Lower lobe of right lung (tissue), 2 donors: ENCODE data around the gene DCAF6. TPM values are rescaled to one million over a fixed set of nuclear protein-coding genes. Genes with fewer than 3 reads are reported as not detected.

Experiments used
- ATAC-seq, 2 donors: fragments of 200-7000 bp; cut with Tn5 transposase; one replicate each; pipeline ENCODE4 v1.9.1; 2020 to 2022; ENCODE audit warnings: mild to moderate bottlenecking in 2 of 2, moderate library complexity in 2 of 2
- DNase-seq: peaks from one replicate; pipeline ENCODE4 v3.0.0-alpha.2; 2020
- H3K27ac ChIP-seq: fragments of 200-600 bp; one replicate; pipeline ENCODE4 v1.8.0; 2022
- H3K27me3 ChIP-seq: fragments of 200-600 bp; one replicate; pipeline ENCODE4 v1.8.0; 2022; ENCODE audit warnings: low read depth
- H3K36me3 ChIP-seq: fragments of 200-600 bp; one replicate; pipeline ENCODE4 v1.8.0; 2022; ENCODE audit warnings: mild to moderate bottlenecking
- H3K4me1 ChIP-seq: fragments of 200-600 bp; one replicate; pipeline ENCODE4 v1.8.0; 2022
- H3K4me3 ChIP-seq: fragments of 200-600 bp; one replicate; pipeline ENCODE4 v1.8.0; 2022; ENCODE audit warnings: mild to moderate bottlenecking
- H3K9me3 ChIP-seq: fragments of 200-600 bp; one replicate; pipeline ENCODE4 v1.8.0; 2022
- CTCF ChIP-seq: fragments of 200-600 bp; IDR thresholded peaks from one replicate; pipeline ENCODE4 v1.8.0; 2022; ENCODE audit warnings: antibody characterized with exemption, mild to moderate bottlenecking
- intact Hi-C: fragments of 100-400 bp; cut with DNase I; formaldehyde crosslinking; loops from one replicate; pipeline ENCODE4 v1.11.0; 2022
- total RNA-seq: library from RNA; stranded (reverse); fragmentation: NEBNext Ultra II Directional; extraction: Animal tissue kit (Norgen Biotek cat#: 25700); gene quantifications from one replicate; pipeline ENCODE4 v1.2.1, GENCODE V29; 2021
- donor health status: DM: no; HTN: yes; CAD: no; lungs with severe emphysema.

The DCAF6 gene
- total RNA-seq, 1 donor from 2014 or later, result 50.6 TPM

- Histone ChIP-seq H3K4me1 (no peaks in the 10 kb centered on the region), H3K4me3 (no peak overlapping the region), H3K27me3 (no peaks in the 10 kb centered on the region), H3K9me3 (no peaks in the 10 kb centered on the region), H3K27ac (no peak overlapping the region), H3K36me3 (peaks cover 7% of the 10 kb centered on the region)
- no peak for ATAC-seq
- TF ChIP-seq CTCF, result no peak
- no peak for DNase-seq
- intact Hi-C loops, result no loop called here
Measured at GRCh38 chr1:168105846-168106245, 169.4 kb downstream of the DCAF6 start.

GRCh38 chr1:168106274-168106673 lies 169.8 kb downstream of the DCAF6 start:
- no peak overlapping the region for H3K27ac ChIP-seq
- ATAC-seq (no peak), DNase-seq (no peak)
- no peak for TF ChIP-seq CTCF
- intact Hi-C loops, result no loop called here
- H3K36me3 ChIP-seq, result peaks cover 7% of the 10 kb centered on the region
- H3K27me3 ChIP-seq, result no peaks in the 10 kb centered on the region
- H3K4me3 ChIP-seq, result no peak overlapping the region
- no peaks in the 10 kb centered on the region for H3K4me1 ChIP-seq
- no peaks in the 10 kb centered on the region for H3K9me3 ChIP-seq

- Histone ChIP-seq H3K4me3 (no peak overlapping the region), H3K27ac (no peak overlapping the region), H3K9me3 (no peaks in the 10 kb centered on the region), H3K27me3 (no peaks in the 10 kb centered on the region), H3K4me1 (no peaks in the 10 kb centered on the region), H3K36me3 (no peaks in the 10 kb centered on the region)
- no peak for TF ChIP-seq CTCF
- intact Hi-C loops, result no loop called here
- DNase-seq (no peak), ATAC-seq (peak in 1 of 2 donors; percentile 19)
Measured at GRCh38 chr1:168110896-168111545, 174.5 kb downstream of the DCAF6 start.

GRCh38 chr1:168112673-168113305 lies 176.3 kb downstream of the DCAF6 start:
- intact Hi-C loops, result no loop called here
- Histone ChIP-seq H3K27ac (no peak overlapping the region), H3K36me3 (no peaks in the 10 kb centered on the region), H3K4me1 (no peaks in the 10 kb centered on the region), H3K9me3 (no peaks in the 10 kb centered on the region), H3K27me3 (no peaks in the 10 kb centered on the region), H3K4me3 (no peak overlapping the region)
- no peak for DNase-seq
- ATAC-seq, result peak in 1 of 2 donors; percentile 44
- TF ChIP-seq CTCF, result no peak

- H3K9me3 ChIP-seq, result no peaks in the 10 kb centered on the region
- intact Hi-C loops, result no loop called here
- H3K4me3 ChIP-seq, result no peak overlapping the region
- no peak overlapping the region for H3K27ac ChIP-seq
- H3K4me1 ChIP-seq, result no peaks in the 10 kb centered on the region
- no peaks in the 10 kb centered on the region for H3K27me3 ChIP-seq
- DNase-seq (no peak), ATAC-seq (no peak)
- no peak for TF ChIP-seq CTCF
- H3K36me3 ChIP-seq, result no peaks in the 10 kb centered on the region
Measured at GRCh38 chr1:168114845-168115244, 178.4 kb downstream of the DCAF6 start.
